ENCODE data around the gene FMNL2.

FMNL2 gene

GRCh38 chr2:152646264-152646663 lies 311.3 kb downstream of the FMNL2 start:
- DNase-seq (ENCODE audit: low read depth, low spot score): no peak

GRCh38 chr2:152646775-152647174 lies 311.8 kb downstream of the FMNL2 start:
- peak; percentile 15 for DNase-seq (ENCODE audit: low read depth, low spot score)

- no peak for DNase-seq (ENCODE audit: low read depth, low spot score)
Observed at GRCh38 chr2:152647552-152647951, 312.6 kb downstream of the FMNL2 start.

GRCh38 chr2:152648336-152648735 lies 313.4 kb downstream of the FMNL2 start:
- no peak for DNase-seq (ENCODE audit: low read depth, low spot score)

GRCh38 chr2:152649997-152650396 lies 315.0 kb downstream of the FMNL2 start:
- DNase-seq (ENCODE audit: low read depth, low spot score): no peak

- no peak for DNase-seq (ENCODE audit: low read depth, low spot score)
Observed at GRCh38 chr2:152650768-152651371, 315.9 kb downstream of the FMNL2 start.

GRCh38 chr2:152651834-152652233 lies 316.9 kb downstream of the FMNL2 start:
- no peak for DNase-seq (ENCODE audit: low read depth, low spot score)

- no peak for DNase-seq (ENCODE audit: low read depth, low spot score)
Observed at GRCh38 chr2:152655880-152656279, 320.9 kb downstream of the FMNL2 start.

GRCh38 chr2:152657043-152657442 lies 322.1 kb downstream of the FMNL2 start:
- DNase-seq (ENCODE audit: low read depth, low spot score): no peak

GRCh38 chr2:152658221-152658620 lies 323.2 kb downstream of the FMNL2 start:
- DNase-seq (ENCODE audit: low read depth, low spot score): no peak

GRCh38 chr2:152661076-152661475 lies 326.1 kb downstream of the FMNL2 start:
- DNase-seq (ENCODE audit: low read depth, low spot score): no peak

GRCh38 chr2:152664725-152665124 lies 329.8 kb downstream of the FMNL2 start:
- no peak for DNase-seq (ENCODE audit: low read depth, low spot score)

- DNase-seq (ENCODE audit: low read depth, low spot score): no peak
Observed at GRCh38 chr2:152674334-152674733, 339.4 kb downstream of the FMNL2 start.

GRCh38 chr2:152676461-152676860 lies 341.5 kb downstream of the FMNL2 start:
- no peak for DNase-seq (ENCODE audit: low read depth, low spot score)

GRCh38 chr2:152678808-152679207 lies 343.8 kb downstream of the FMNL2 start:
- no peak for DNase-seq (ENCODE audit: low read depth, low spot score)

GRCh38 chr2:152682663-152683062 lies 347.7 kb downstream of the FMNL2 start:
- DNase-seq (ENCODE audit: low read depth, low spot score): no peak

- DNase-seq (ENCODE audit: low read depth, low spot score): no peak
Observed at GRCh38 chr2:152683400-152683799, 348.4 kb downstream of the FMNL2 start.

GRCh38 chr2:152686321-152686720 lies 351.3 kb downstream of the FMNL2 start:
- no peak for DNase-seq (ENCODE audit: low read depth, low spot score)

- DNase-seq (ENCODE audit: low read depth, low spot score): no peak
Observed at GRCh38 chr2:152693033-152693432, 358.1 kb downstream of the FMNL2 start.

- no peak for DNase-seq (ENCODE audit: low read depth, low spot score)
Observed at GRCh38 chr2:152694161-152694661, 359.2 kb downstream of the FMNL2 start.

- no peak for DNase-seq (ENCODE audit: low read depth, low spot score)
Observed at GRCh38 chr2:152695763-152696162, 360.8 kb downstream of the FMNL2 start.

- DNase-seq (ENCODE audit: low read depth, low spot score): no peak
Observed at GRCh38 chr2:152696476-152696875, 361.5 kb downstream of the FMNL2 start.
